ENCODE results near the gene TSPEAR. TPM values are rescaled to one million over a fixed set of nuclear protein-coding genes. Genes with fewer than 3 reads are reported as not detected.
A peak's percentile ranks its signal among the peaks of the same experiment; 100 is the strongest.

The TSPEAR gene
- total and polyA plus RNA-seq, 7 experiments from 2014 or later = 0.07 TPM; not detected in 6

DNA sequence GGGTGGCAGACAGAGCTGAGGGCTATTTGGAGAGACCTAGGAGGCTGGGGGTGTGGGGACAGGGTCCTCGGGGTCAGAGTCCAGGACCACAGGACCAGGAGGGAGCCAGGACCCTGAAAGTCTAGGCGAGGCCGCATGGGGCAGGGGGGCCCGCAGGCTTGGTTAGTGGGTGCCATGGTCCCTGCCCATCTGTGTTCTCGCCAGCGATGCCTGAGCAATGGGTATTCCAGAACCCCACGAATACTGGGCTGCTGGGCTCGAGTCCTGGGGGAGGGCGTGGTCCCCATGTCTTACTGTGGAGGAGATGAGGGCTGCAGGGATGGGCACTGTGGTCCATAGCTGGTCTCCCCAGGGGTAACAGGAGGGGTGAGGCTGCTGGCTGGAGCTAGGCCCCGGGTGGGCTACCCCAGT lies 121.1 kb downstream of the TSPEAR start:
- DNase-seq = no peak
- no peak overlapping the region for H3K4me3 Mint-ChIP-seq
- no peaks in the 10 kb centered on the region for H3K27me3 ChIP-seq (ENCODE audit: control insufficient read depth in 2 of 2, insufficient read depth in 2 of 2, low read length in 2 of 2)
- peaks cover 0 to 4% (median 0%) of the 10 kb centered on the region in 5 donors for H3K36me3 Mint-ChIP-seq
- no peaks in the 10 kb centered on the region for H3K36me3 ChIP-seq (ENCODE audit: control insufficient read depth in 2 of 3, insufficient read depth in 3 of 3, low read length in 3 of 3)
- no peak overlapping the region for H3K27ac Mint-ChIP-seq
- ChIA-PET POLR2A (no interaction called here), CTCF (no interaction called here)
- no peaks in the 10 kb centered on the region for H3K4me1 ChIP-seq (ENCODE audit: control insufficient read depth in 2 of 2, insufficient read depth in 2 of 2, low read length in 2 of 2)
- H3K9me3 ChIP-seq (ENCODE audit: control insufficient read depth in 2 of 3, low read length in 3 of 3) = no peaks in the 10 kb centered on the region
- intact Hi-C loops (cut with micrococcal nuclease) = loop anchor here in 1 of 2 donors (2.0 kb wide), 1 partner anchor 48 kb away; no protein-coding TSS in a partner anchor
- H3K4me3 ChIP-seq (ENCODE audit: low read length) = no peak overlapping the region
- peaks cover 0 to 6% (median 0%) of the 10 kb centered on the region in 11 donors for H3K9me3 Mint-ChIP-seq
- H3K4me1 Mint-ChIP-seq = peaks cover 0 to 5% (median 2%) of the 10 kb centered on the region in 7 donors
- H3K27me3 Mint-ChIP-seq = peaks cover 0 to 36% (median 21%) of the 10 kb centered on the region in 5 donors
- no peak for ATAC-seq
- no peak overlapping the region for H3K27ac ChIP-seq (ENCODE audit: low read depth, low read length)

DNA sequence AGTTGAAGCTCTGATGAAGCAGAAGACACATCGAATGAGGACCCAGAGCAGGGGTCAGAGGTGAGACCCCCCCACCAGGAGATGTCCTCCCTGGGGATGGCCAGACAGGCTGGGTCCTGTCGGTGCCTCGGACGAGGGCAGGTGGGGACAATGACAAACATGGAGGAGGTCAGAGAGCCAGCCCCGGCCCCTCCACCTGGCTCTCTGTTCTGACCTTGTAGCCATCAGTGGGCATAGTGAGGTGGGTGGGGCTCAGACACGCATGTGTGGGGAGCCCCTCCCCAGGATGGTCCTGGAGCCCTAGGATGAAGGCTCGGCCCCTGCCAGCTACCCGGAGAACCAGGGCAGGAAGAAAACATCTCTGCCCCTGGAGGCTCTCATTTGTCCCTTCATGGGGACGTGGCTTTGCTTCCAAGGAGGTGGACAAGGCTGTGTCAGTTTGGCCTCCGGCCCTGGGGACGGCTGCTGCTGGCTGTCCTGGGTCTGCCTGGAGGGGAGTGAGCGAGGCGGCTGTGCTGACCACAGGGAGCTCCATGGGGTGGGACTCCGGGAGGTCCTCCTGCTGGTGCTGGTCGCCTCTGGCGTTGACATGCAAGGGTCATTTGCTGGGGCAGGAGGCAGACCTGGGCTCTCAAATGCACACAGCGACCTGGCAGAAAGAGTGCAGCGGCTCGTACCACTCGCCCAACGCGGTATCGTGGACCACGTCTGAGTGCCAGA lies 121.6 kb downstream of the TSPEAR start:
- peaks cover 0 to 4% (median 0%) of the 10 kb centered on the region in 5 donors for H3K36me3 Mint-ChIP-seq
- Histone ChIP-seq H3K27ac (ENCODE audit: low read depth, low read length) (no peak overlapping the region), H3K36me3 (ENCODE audit: control insufficient read depth in 2 of 3, insufficient read depth in 3 of 3, low read length in 3 of 3) (no peaks in the 10 kb centered on the region), H3K27me3 (ENCODE audit: control insufficient read depth in 2 of 2, insufficient read depth in 2 of 2, low read length in 2 of 2) (no peaks in the 10 kb centered on the region), H3K4me3 (ENCODE audit: low read length) (no peak overlapping the region), H3K4me1 (ENCODE audit: control insufficient read depth in 2 of 2, insufficient read depth in 2 of 2, low read length in 2 of 2) (no peaks in the 10 kb centered on the region), H3K9me3 (ENCODE audit: control insufficient read depth in 2 of 3, low read length in 3 of 3) (no peaks in the 10 kb centered on the region)
- DNase-seq (no peak), ATAC-seq (no peak)
- H3K4me3 Mint-ChIP-seq = no peak overlapping the region
- peaks cover 0 to 2% (median 0%) of the 10 kb centered on the region in 7 donors for H3K4me1 Mint-ChIP-seq
- peak overlapping the region in 1 of 9 donors; percentile 28 for H3K27ac Mint-ChIP-seq
- H3K9me3 Mint-ChIP-seq = peaks cover 0 to 6% (median 0%) of the 10 kb centered on the region in 11 donors
- peaks cover 0 to 38% (median 21%) of the 10 kb centered on the region in 5 donors for H3K27me3 Mint-ChIP-seq
- CTCF ChIA-PET = no interaction called here
- intact Hi-C loops (cut with micrococcal nuclease) = loop anchor here (2.0 to 10.0 kb wide), 2 partner anchors 49 to 65 kb away; partner anchors contain the start of genes KRTAP12-3 (in 1 of the 2) and KRTAP12-4 (in 1 of the 2)
- POLR2A ChIA-PET = no interaction called here

- H3K4me1 Mint-ChIP-seq = peaks cover 2 to 6% (median 5%) of the 10 kb centered on the region in 7 donors
- ChIA-PET CTCF (no interaction called here), POLR2A (no interaction called here)
- Histone ChIP-seq H3K27ac (ENCODE audit: low read depth, low read length) (no peak overlapping the region), H3K27me3 (ENCODE audit: control insufficient read depth in 2 of 2, insufficient read depth in 2 of 2, low read length in 2 of 2) (no peaks in the 10 kb centered on the region), H3K4me3 (ENCODE audit: low read length) (no peak overlapping the region), H3K9me3 (ENCODE audit: control insufficient read depth in 2 of 3, low read length in 3 of 3) (no peaks in the 10 kb centered on the region), H3K36me3 (ENCODE audit: control insufficient read depth in 2 of 3, insufficient read depth in 3 of 3, low read length in 3 of 3) (no peaks in the 10 kb centered on the region), H3K4me1 (ENCODE audit: control insufficient read depth in 2 of 2, insufficient read depth in 2 of 2, low read length in 2 of 2) (no peaks in the 10 kb centered on the region)
- DNase-seq (no peak), ATAC-seq (no peak)
- H3K27me3 Mint-ChIP-seq = peaks cover 0 to 42% (median 21%) of the 10 kb centered on the region in 5 donors
- peaks cover 0 to 4% (median 0%) of the 10 kb centered on the region in 5 donors for H3K36me3 Mint-ChIP-seq
- H3K27ac Mint-ChIP-seq = peak overlapping the region in 1 of 9 donors; percentile 28
- H3K9me3 Mint-ChIP-seq = peaks cover 0 to 6% (median 0%) of the 10 kb centered on the region in 11 donors
- intact Hi-C loops (cut with micrococcal nuclease) = loop anchor here in 1 of 2 donors (10.0 kb wide), 1 partner anchor 66 kb away; the partner anchor contains the start of genes KRTAP12-3 and KRTAP12-4
- H3K4me3 Mint-ChIP-seq = no peak overlapping the region
Measured at GRCh38 chr21:44589094-44589493, 122.3 kb downstream of the TSPEAR start.

- H3K27ac Mint-ChIP-seq = peak overlapping the region in 1 of 9 donors; percentile 25
- Histone ChIP-seq H3K27ac (ENCODE audit: low read depth, low read length) (no peak overlapping the region), H3K36me3 (ENCODE audit: control insufficient read depth in 2 of 3, insufficient read depth in 3 of 3, low read length in 3 of 3) (no peaks in the 10 kb centered on the region), H3K27me3 (ENCODE audit: control insufficient read depth in 2 of 2, insufficient read depth in 2 of 2, low read length in 2 of 2) (no peaks in the 10 kb centered on the region), H3K4me3 (ENCODE audit: low read length) (no peak overlapping the region), H3K4me1 (ENCODE audit: control insufficient read depth in 2 of 2, insufficient read depth in 2 of 2, low read length in 2 of 2) (peaks cover 0 to 8% of the 10 kb centered on the region in 2 donors), H3K9me3 (ENCODE audit: control insufficient read depth in 2 of 3, low read length in 3 of 3) (no peaks in the 10 kb centered on the region)
- DNase-seq (no peak), ATAC-seq (no peak)
- H3K4me1 Mint-ChIP-seq = peaks cover 5 to 34% (median 23%) of the 10 kb centered on the region in 7 donors
- CTCF ChIA-PET = no interaction called here
- H3K9me3 Mint-ChIP-seq = peaks cover 0 to 24% (median 8%) of the 10 kb centered on the region in 11 donors
- intact Hi-C loops (cut with micrococcal nuclease) = loop anchor here in 1 of 2 donors (10.0 kb wide), 1 partner anchor 69 kb away; the partner anchor contains the start of genes KRTAP12-3 and KRTAP12-4
- H3K27me3 Mint-ChIP-seq = peaks cover 0 to 42% (median 25%) of the 10 kb centered on the region in 5 donors
- H3K36me3 Mint-ChIP-seq = peaks cover 0 to 12% (median 5%) of the 10 kb centered on the region in 5 donors
- POLR2A ChIA-PET = no interaction called here
- no peak overlapping the region for H3K4me3 Mint-ChIP-seq
Measured at GRCh38 chr21:44585892-44586291, 125.5 kb downstream of the TSPEAR start.

DNA sequence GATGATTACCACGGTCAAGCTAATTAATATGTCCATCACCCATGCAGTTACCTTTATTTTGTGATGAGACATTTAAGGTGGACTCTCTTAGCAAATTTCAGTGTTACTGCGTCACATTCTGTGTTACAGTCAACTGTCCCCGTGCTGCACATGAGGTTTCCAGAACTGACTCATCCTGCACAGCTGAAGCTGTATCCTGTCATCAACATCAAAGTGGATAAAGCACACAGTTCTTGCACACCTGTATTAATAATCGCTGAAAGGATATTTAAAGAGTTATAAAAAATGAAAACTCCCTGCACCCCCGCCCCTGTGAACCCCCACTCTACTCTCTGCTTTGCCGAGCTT lies 127.6 kb downstream of the TSPEAR start:
- POLR2A ChIA-PET = no interaction called here
- H3K27me3 Mint-ChIP-seq = peaks cover 0 to 40% (median 25%) of the 10 kb centered on the region in 5 donors

DNA sequence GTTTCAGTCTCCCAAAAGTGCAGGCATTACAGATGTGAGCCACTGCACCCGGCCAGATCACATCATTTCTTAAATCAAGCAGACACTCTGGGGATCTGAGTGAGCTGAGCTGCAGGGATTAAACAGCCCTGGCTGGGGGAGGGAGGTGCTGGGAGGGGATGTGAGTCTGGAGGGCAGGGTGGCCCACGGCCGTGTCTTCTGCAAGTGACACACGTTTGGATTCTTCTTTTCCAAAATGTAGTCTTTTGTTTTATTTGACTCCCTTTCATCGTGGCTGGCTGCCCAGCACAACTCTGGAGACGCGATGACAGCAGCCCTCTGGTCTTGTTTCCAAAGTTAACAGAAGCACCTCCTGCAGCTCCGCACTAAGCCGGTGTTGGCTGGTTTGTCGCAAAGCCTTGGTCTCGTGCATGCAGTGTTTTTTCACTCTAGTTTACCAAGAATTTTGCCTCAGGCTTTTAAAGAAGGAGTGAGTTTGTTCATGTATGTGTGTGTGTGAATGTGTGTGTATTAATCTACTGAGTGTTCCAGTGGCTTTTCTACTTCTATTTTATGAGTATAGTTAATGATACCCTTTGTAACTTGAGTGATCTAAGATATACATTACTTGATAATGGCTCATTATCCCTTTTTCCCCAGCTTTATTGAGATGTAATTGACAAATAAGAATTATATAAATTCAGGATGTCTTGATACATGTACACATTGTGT lies 128.1 kb downstream of the TSPEAR start:
- no peak overlapping the region for H3K4me3 ChIP-seq (ENCODE audit: low read length)
- Mint-ChIP-seq H3K27me3 (peaks cover 0 to 39% (median 25%) of the 10 kb centered on the region in 5 donors), H3K4me1 (peaks cover 14 to 43% (median 34%) of the 10 kb centered on the region in 7 donors), H3K4me3 (peak overlapping the region in 1 of 10 donors; percentile 13), H3K36me3 (peaks cover 0 to 12% (median 5%) of the 10 kb centered on the region in 5 donors), H3K9me3 (peaks cover under 1 to 35% (median 14%) of the 10 kb centered on the region in 11 donors), H3K27ac (peak overlapping the region in 3 of 9 donors; percentile 17 to 62 (median 22))
- H3K36me3 ChIP-seq (ENCODE audit: control insufficient read depth in 2 of 3, insufficient read depth in 3 of 3, low read length in 3 of 3) = no peaks in the 10 kb centered on the region
- ChIA-PET POLR2A (no interaction called here), CTCF (interaction anchor here (0.6 to 1.2 kb wide), 3 partner anchors 51 to 1727 kb away, joined by 3 read pairs; no protein-coding TSS in a partner anchor)
- intact Hi-C loops (cut with micrococcal nuclease) = loop anchor here in 1 of 2 donors (5.0 to 10.0 kb wide), 3 partner anchors 34 to 129 kb away; partner anchors contain the start of genes KRTAP12-3, KRTAP12-4 and TSPEAR
- H3K4me1 ChIP-seq (ENCODE audit: control insufficient read depth in 2 of 2, insufficient read depth in 2 of 2, low read length in 2 of 2) = peaks cover 0 to 8% of the 10 kb centered on the region in 2 donors
- H3K9me3 ChIP-seq (ENCODE audit: control insufficient read depth in 2 of 3, low read length in 3 of 3) = no peaks in the 10 kb centered on the region
- DNase-seq (no peak), ATAC-seq (no peak)
- H3K27ac ChIP-seq (ENCODE audit: low read depth, low read length) = no peak overlapping the region
- no peaks in the 10 kb centered on the region for H3K27me3 ChIP-seq (ENCODE audit: control insufficient read depth in 2 of 2, insufficient read depth in 2 of 2, low read length in 2 of 2)

More for the DNA sequence above, 127.6 kb downstream of the TSPEAR start:
- Histone ChIP-seq H3K27ac (ENCODE audit: low read depth, low read length) (no peak overlapping the region), H3K27me3 (ENCODE audit: control insufficient read depth in 2 of 2, insufficient read depth in 2 of 2, low read length in 2 of 2) (no peaks in the 10 kb centered on the region), H3K9me3 (ENCODE audit: control insufficient read depth in 2 of 3, low read length in 3 of 3) (no peaks in the 10 kb centered on the region), H3K36me3 (ENCODE audit: control insufficient read depth in 2 of 3, insufficient read depth in 3 of 3, low read length in 3 of 3) (no peaks in the 10 kb centered on the region), H3K4me3 (ENCODE audit: low read length) (no peak overlapping the region), H3K4me1 (ENCODE audit: control insufficient read depth in 2 of 2, insufficient read depth in 2 of 2, low read length in 2 of 2) (peaks cover 0 to 8% of the 10 kb centered on the region in 2 donors)
- Mint-ChIP-seq H3K27ac (peak overlapping the region in 2 of 9 donors; percentile 17 to 52), H3K9me3 (peaks cover 0 to 35% (median 14%) of the 10 kb centered on the region in 11 donors), H3K4me1 (peaks cover 14 to 43% (median 34%) of the 10 kb centered on the region in 7 donors), H3K4me3 (no peak overlapping the region), H3K36me3 (peaks cover 0 to 12% (median 5%) of the 10 kb centered on the region in 5 donors)
- ATAC-seq = no peak
- CTCF ChIA-PET = interaction anchor here (0.5 to 1.2 kb wide), 4 partner anchors 9 to 1727 kb away, joined by 3 read pairs; no protein-coding TSS in a partner anchor
- intact Hi-C loops (cut with micrococcal nuclease) = loop anchor here in 1 of 2 donors (5.0 to 10.0 kb wide), 3 partner anchors 34 to 129 kb away; partner anchors contain the start of genes KRTAP12-3, KRTAP12-4 and TSPEAR
- DNase-seq = peak in 3 of 9 donors; percentile 15 to 30 (median 18)
